B cell (primary cell): Measurements from ENCODE around the gene NHSL2.

Experiments used
- EZH2 ChIP-seq: IDR thresholded peaks from 2 replicates; pipeline ENCODE4 v1.6.1; 2012; ENCODE audit warnings: borderline replicate concordance, low read depth, mild to moderate bottlenecking, moderate library complexity, low read length; ENCODE audit not compliant: insufficient read depth, poor library complexity, severe bottlenecking
- TF ChIP-seq, protein P1 (sequence below): fragments of 200-600 bp; IDR thresholded peaks from one replicate; pipeline ENCODE4 v1.8.0; 2022; ENCODE audit warnings: antibody characterized with exemption, mild to moderate bottlenecking

DNA sequence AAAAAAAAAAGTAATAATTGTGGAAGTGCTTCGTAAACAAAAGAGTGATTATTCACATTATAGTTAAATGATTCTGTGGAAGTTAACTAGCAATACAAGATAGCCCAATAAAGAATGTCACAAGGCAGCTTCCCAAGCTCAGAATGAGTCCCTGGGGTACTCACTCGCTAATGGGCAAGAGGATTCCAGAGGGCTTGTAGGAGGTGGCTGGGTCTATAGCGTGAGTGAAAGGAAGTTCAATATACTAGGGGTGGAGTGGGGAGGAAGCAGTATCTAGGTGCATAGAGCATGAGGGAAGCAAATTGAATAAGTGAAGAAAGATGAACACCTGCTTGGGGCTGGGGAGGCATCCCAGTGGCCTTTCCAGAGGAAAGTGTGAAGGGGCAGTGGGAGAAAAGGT is 178.6 kb downstream of the NHSL2 start:
- TF ChIP-seq EZH2: no peak
- TF ChIP-seq, protein P1, sequence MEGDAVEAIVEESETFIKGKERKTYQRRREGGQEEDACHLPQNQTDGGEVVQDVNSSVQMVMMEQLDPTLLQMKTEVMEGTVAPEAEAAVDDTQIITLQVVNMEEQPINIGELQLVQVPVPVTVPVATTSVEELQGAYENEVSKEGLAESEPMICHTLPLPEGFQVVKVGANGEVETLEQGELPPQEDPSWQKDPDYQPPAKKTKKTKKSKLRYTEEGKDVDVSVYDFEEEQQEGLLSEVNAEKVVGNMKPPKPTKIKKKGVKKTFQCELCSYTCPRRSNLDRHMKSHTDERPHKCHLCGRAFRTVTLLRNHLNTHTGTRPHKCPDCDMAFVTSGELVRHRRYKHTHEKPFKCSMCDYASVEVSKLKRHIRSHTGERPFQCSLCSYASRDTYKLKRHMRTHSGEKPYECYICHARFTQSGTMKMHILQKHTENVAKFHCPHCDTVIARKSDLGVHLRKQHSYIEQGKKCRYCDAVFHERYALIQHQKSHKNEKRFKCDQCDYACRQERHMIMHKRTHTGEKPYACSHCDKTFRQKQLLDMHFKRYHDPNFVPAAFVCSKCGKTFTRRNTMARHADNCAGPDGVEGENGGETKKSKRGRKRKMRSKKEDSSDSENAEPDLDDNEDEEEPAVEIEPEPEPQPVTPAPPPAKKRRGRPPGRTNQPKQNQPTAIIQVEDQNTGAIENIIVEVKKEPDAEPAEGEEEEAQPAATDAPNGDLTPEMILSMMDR: no peak
